Ishikawa (cell line): ENCODE data around the gene PPFIA4.

Source experiments
- RAD21 ChIP-seq: IDR thresholded peaks from 2 replicates; pipeline ENCODE4 v1.6.1; 2012; ENCODE audit warnings: low read depth
- TAF1 ChIP-seq: IDR thresholded peaks from 2 replicates; pipeline ENCODE4 v1.6.1; 2012; ENCODE audit warnings: low read depth, mild to moderate bottlenecking
- YY1 ChIP-seq: IDR thresholded peaks from 2 replicates; pipeline ENCODE4 v1.6.1; 2012; ENCODE audit warnings: low read depth
- TF ChIP-seq, protein P1 (sequence below): IDR thresholded peaks from 2 replicates; pipeline ENCODE4 v1.6.1; 2012
- TF ChIP-seq, protein P2 (sequence below): IDR thresholded peaks from 2 replicates; pipeline ENCODE4 v1.6.1; 2012; ENCODE audit warnings: low read depth, mild to moderate bottlenecking

DNA sequence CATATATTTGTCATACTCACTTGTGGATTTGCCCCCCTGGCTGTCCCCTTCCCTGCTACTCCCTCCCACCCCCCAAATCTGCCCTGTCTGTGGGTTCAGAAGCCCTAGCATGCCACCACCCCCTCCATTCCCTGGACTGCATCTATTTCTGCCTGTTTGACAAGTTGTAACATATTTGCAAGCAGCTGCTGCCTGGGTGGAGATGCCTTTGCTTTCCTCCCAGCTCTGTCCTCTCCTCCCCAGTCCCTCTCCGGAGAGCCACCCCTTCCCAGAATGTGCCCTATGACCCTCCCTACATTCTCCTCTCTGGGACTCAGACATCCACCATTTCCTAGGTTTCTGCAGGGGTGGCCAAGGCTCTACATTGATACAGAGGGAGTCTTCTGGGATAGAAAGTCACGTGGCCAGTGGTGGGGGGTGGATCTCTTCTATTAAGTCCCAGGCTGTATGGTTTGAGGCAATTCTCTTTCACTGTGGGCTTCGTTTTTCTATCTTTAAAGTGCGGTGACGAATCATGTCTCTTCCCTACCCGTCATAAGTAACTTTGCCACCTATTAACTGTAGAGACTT, 65.6 kb downstream of the PPFIA4 start:
- TF ChIP-seq TAF1, result no peak
- TF ChIP-seq YY1, result no peak
- TF ChIP-seq, protein P1, sequence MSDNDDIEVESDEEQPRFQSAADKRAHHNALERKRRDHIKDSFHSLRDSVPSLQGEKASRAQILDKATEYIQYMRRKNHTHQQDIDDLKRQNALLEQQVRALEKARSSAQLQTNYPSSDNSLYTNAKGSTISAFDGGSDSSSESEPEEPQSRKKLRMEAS, result no peak
- TF ChIP-seq, protein P2, sequence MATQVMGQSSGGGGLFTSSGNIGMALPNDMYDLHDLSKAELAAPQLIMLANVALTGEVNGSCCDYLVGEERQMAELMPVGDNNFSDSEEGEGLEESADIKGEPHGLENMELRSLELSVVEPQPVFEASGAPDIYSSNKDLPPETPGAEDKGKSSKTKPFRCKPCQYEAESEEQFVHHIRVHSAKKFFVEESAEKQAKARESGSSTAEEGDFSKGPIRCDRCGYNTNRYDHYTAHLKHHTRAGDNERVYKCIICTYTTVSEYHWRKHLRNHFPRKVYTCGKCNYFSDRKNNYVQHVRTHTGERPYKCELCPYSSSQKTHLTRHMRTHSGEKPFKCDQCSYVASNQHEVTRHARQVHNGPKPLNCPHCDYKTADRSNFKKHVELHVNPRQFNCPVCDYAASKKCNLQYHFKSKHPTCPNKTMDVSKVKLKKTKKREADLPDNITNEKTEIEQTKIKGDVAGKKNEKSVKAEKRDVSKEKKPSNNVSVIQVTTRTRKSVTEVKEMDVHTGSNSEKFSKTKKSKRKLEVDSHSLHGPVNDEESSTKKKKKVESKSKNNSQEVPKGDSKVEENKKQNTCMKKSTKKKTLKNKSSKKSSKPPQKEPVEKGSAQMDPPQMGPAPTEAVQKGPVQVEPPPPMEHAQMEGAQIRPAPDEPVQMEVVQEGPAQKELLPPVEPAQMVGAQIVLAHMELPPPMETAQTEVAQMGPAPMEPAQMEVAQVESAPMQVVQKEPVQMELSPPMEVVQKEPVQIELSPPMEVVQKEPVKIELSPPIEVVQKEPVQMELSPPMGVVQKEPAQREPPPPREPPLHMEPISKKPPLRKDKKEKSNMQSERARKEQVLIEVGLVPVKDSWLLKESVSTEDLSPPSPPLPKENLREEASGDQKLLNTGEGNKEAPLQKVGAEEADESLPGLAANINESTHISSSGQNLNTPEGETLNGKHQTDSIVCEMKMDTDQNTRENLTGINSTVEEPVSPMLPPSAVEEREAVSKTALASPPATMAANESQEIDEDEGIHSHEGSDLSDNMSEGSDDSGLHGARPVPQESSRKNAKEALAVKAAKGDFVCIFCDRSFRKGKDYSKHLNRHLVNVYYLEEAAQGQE, result no peak
- no peak for TF ChIP-seq RAD21
